GM06990 (cell line): ENCODE data around the gene ZNF407.

Experiments used
- DNase-seq: peaks from one replicate; pipeline ENCODE4 v3.0.0-alpha.2; 2011; ENCODE audit not compliant: insufficient read length; ENCODE audit errors: extremely low read depth
- H3K27me3 ChIP-seq: replicated peaks from 2 replicates; pipeline ENCODE4 v1.6.0; 2011; ENCODE audit warnings: low read length; ENCODE audit not compliant: control insufficient read depth, insufficient read depth
- H3K36me3 ChIP-seq: 2 replicates; pipeline ENCODE4 v1.5.1; 2011; ENCODE audit warnings: low read length; ENCODE audit not compliant: control insufficient read depth, insufficient read depth
- H3K4me3 ChIP-seq: replicated peaks from 2 replicates; pipeline ENCODE4 v1.5.1; 2011; ENCODE audit warnings: low read depth, mild to moderate bottlenecking, control low read depth, low read length
- CTCF ChIP-seq: IDR thresholded peaks from 2 replicates; pipeline ENCODE4 v1.5.1; 2011; ENCODE audit warnings: low read length, control low read depth, mild to moderate bottlenecking, inconsistent platforms; ENCODE audit not compliant: insufficient read depth, poor library complexity, severe bottlenecking

ZNF407 gene

GRCh38 chr18:74604361-74604760, 6.7 kb downstream of the ZNF407 start:
- no peak for DNase-seq
- no peak for TF ChIP-seq CTCF
- H3K27me3 ChIP-seq, result no peaks in the 10 kb centered on the region
- no peaks in the 10 kb centered on the region for H3K36me3 ChIP-seq
- H3K4me3 ChIP-seq, result no peak overlapping the region

DNA sequence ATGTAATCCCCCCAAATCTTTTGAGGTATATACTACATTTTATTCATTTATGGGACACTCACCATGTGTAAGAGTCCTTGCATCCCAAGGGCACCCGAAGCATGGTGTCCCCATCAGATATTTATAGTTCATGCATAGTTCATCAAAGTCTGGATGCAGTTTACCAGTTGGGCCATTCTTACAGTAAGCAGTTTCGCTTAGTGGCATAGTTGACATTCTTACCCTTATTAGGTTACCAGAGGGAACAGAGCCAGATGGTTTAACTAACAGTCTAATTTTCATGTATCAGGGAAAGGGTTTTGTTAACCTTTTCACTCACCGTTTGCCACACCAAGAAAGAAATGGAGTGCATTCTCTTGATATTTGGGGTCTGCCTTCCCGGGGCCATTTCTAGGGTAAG, 7.1 kb downstream of the ZNF407 start:
- DNase-seq, result no peak
- Histone ChIP-seq H3K27me3 (no peaks in the 10 kb centered on the region), H3K36me3 (no peaks in the 10 kb centered on the region), H3K4me3 (no peak overlapping the region)
- no peak for TF ChIP-seq CTCF

DNA sequence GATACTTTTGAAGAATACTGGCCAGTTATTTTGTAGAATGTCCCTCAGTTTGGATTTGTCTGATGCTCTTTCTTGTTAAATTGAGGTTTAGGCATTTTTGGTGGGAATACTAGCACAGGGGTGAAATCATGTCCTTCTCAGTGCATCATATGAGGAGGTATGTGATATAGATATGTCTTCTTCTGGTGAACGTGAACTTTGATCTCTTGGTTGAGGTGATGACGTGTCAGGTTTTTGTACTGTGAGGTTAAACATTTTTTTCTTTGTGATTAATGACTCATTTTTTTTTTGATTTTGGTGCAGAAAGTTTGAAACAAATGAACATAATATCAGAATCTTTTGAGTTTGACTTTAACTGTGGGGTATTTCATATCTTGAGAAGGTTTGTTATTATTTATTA, 11.0 kb downstream of the ZNF407 start:
- no peak for DNase-seq
- Histone ChIP-seq H3K27me3 (no peaks in the 10 kb centered on the region), H3K36me3 (no peaks in the 10 kb centered on the region), H3K4me3 (no peak overlapping the region)
- TF ChIP-seq CTCF, result no peak

DNA sequence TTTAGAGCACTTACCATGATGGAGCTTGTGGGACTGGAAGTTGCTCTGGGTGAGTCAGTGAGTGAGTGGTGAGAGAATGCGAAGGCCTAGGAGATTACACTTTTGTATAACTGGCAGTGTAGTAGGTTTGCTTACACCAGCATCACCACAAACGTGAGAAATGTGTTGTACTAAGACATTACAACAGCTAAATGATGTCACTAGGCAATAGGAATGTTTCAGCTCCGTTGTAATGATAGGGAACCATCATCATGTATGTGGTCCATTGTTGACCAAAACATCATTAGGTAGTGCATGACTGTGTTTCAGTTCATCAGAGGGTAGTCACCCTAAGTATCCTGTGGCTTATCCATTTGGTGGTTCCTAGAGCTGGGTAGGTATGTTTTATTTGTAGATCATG, 11.9 kb downstream of the ZNF407 start:
- H3K36me3 ChIP-seq, result no peaks in the 10 kb centered on the region
- no peak for DNase-seq
- H3K4me3 ChIP-seq, result no peak overlapping the region
- no peak for TF ChIP-seq CTCF
- H3K27me3 ChIP-seq, result no peaks in the 10 kb centered on the region

DNA sequence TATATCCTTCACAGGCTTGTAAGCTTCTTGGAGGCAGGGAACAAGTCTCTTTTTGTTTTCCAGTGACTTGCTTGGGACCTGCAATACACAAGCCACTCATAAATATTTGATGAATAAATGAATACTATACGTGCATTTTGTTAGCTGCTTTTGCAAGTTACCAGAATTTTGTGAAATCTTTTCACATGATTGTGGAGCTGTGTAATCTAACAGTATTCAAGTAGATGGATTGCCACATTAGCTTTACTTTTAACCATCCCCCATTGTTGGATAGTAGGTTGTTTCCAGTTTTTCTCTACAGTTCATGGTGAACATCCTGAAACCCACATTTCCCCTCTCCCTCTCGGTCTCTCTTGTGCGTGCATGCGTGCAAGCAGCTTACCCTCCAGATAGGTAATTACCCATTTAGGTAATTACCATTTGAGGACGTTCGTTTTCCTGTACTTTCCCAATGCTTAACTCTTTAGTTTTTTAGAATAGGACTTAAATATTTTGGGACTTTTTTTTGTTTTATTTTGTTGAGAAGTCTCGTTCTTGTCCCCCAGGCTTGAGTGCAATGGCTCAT, 12.5 kb downstream of the ZNF407 start:
- no peak overlapping the region for H3K4me3 ChIP-seq
- no peak for DNase-seq
- no peaks in the 10 kb centered on the region; the same call in 1 of the 2 replicates for H3K36me3 ChIP-seq
- TF ChIP-seq CTCF, result no peak
- no peaks in the 10 kb centered on the region for H3K27me3 ChIP-seq

DNA sequence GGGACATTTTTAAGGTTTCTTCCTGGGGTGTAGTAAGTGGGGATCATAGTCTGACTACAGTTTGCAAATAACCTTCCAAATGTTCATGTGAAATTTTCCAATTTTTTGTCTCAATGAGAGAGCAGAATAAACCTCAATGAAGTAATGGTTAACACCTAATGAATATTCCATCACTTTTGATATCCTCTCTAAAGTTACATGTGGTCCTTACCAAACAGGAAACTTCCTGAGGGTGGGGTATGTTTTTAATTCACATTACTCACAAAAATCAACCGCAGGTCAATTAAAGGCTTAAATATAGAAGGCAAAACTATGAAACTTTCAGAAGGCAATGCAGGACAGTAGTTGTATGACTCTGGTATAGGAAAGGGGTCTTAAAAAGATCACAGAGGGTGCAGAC, 13.2 kb downstream of the ZNF407 start:
- no peaks in the 10 kb centered on the region for H3K27me3 ChIP-seq

More for the DNA sequence above, 13.2 kb downstream of the ZNF407 start:
- no peak for DNase-seq
- no peak for TF ChIP-seq CTCF
- no peak overlapping the region for H3K4me3 ChIP-seq
- H3K36me3 ChIP-seq, result no peaks in the 10 kb centered on the region; the same call in 1 of the 2 replicates
